WTC11 (cell line): ENCODE results near the gene RETN. TPM values are rescaled to one million over a fixed set of nuclear protein-coding genes. Genes with fewer than 3 reads are reported as not detected.

Experiments used
- ATAC-seq: fragments of 200-7000 bp; cut with Tn5 transposase; 2 replicates; pipeline ENCODE4 v1.10.0; 2021; ENCODE audit warnings: mild to moderate bottlenecking, moderate library complexity
- CTCF ChIA-PET: fragments of 300-600 bp; sonication (Branson Sonifier 250); formaldehyde crosslinking; loops from one replicate; lab custom pipeline; 2021; ENCODE audit warnings: antibody characterized with exemption; lab: Charles Lee
- POLR2A ChIA-PET: fragments of 350-600 bp; sonication (Branson Sonifier 250); formaldehyde crosslinking; loops from one replicate; lab custom pipeline; 2021; ENCODE audit warnings: antibody characterized with exemption; lab: Charles Lee
- DNase-seq: peaks from one replicate; pipeline ENCODE4 v3.0.0; 2021; ENCODE audit warnings: low spot score
- H3K27ac Mint-ChIP-seq: 2 replicates; pipeline ENCODE4 v1.8.0; 2021; ENCODE audit warnings: mixed read lengths
- H3K27me3 Mint-ChIP-seq: 2 replicates; pipeline ENCODE4 v1.8.0; 2021; ENCODE audit warnings: low read depth, mild to moderate bottlenecking, moderate library complexity, mixed read lengths
- H3K36me3 Mint-ChIP-seq: 2 replicates; pipeline ENCODE4 v1.8.0; 2021; ENCODE audit warnings: mixed read lengths
- H3K4me1 Mint-ChIP-seq: 2 replicates; pipeline ENCODE4 v1.8.0; 2022; ENCODE audit warnings: mixed read lengths
- H3K4me3 Mint-ChIP-seq: 2 replicates; pipeline ENCODE4 v1.8.0; 2021; ENCODE audit warnings: mild to moderate bottlenecking, moderate library complexity, mixed read lengths
- H3K9me3 Mint-ChIP-seq: 2 replicates; pipeline ENCODE4 v1.8.0; 2021; ENCODE audit warnings: mixed read lengths
- ATF3 ChIP-seq: sonication (generic); formaldehyde crosslinking; conservative IDR thresholded peaks from 2 replicates; pipeline ENCODE4 v1.8.1; 2022; ENCODE audit warnings: mild to moderate bottlenecking, missing genetic modification reagents
- CBFB ChIP-seq: sonication (generic); formaldehyde crosslinking; IDR thresholded peaks from 2 replicates; pipeline ENCODE4 v1.8.1; 2022; ENCODE audit warnings: mild to moderate bottlenecking, low read depth, missing genetic modification reagents
- CREB1 ChIP-seq: sonication (generic); formaldehyde crosslinking; IDR thresholded peaks from 2 replicates; pipeline ENCODE4 v1.8.0; 2023; ENCODE audit warnings: mild to moderate bottlenecking, missing genetic modification reagents
- E2F1 ChIP-seq: sonication (generic); formaldehyde crosslinking; IDR thresholded peaks from 2 replicates; pipeline ENCODE4 v1.8.0; 2022; ENCODE audit warnings: mild to moderate bottlenecking, missing genetic modification reagents
- EMX1 ChIP-seq: fragments of 250-450 bp; sonication (Bioruptor Pico); IDR thresholded peaks from 2 replicates; pipeline ENCODE4 v1.8.0; 2021; ENCODE audit warnings: mild to moderate bottlenecking
- ETV6 ChIP-seq: sonication (generic); formaldehyde crosslinking; IDR thresholded peaks from 2 replicates; pipeline ENCODE4 v1.8.1; 2022; ENCODE audit warnings: mild to moderate bottlenecking, missing genetic modification reagents
- GABPB1 ChIP-seq: sonication (generic); formaldehyde crosslinking; IDR thresholded peaks from 2 replicates; pipeline ENCODE4 v1.8.1; 2023; ENCODE audit warnings: mild to moderate bottlenecking, missing genetic modification reagents
- JAZF1 ChIP-seq: fragments of 250-450 bp; sonication (Bioruptor Pico); IDR thresholded peaks from 2 replicates; pipeline ENCODE4 v1.9.0; 2021; ENCODE audit warnings: moderate library complexity, mild to moderate bottlenecking, inconsistent platforms
- MLX ChIP-seq: sonication (generic); formaldehyde crosslinking; IDR thresholded peaks from 2 replicates; pipeline ENCODE4 v1.8.1; 2023; ENCODE audit warnings: mild to moderate bottlenecking, missing genetic modification reagents, moderate library complexity
- MXD4 ChIP-seq: fragments of 250-450 bp; sonication (Bioruptor Pico); IDR thresholded peaks from 2 replicates; pipeline ENCODE4 v1.8.0; 2021; ENCODE audit warnings: mild to moderate bottlenecking, moderate library complexity, borderline replicate concordance
- MYBL2 ChIP-seq: sonication (generic); formaldehyde crosslinking; IDR thresholded peaks from 2 replicates; pipeline ENCODE4 v1.8.1; 2023; ENCODE audit warnings: mild to moderate bottlenecking, moderate library complexity, missing genetic modification reagents
- NFATC4 ChIP-seq: fragments of 250-450 bp; sonication (Bioruptor Pico); IDR thresholded peaks from 2 replicates; pipeline ENCODE4 v1.9.0; 2021; ENCODE audit warnings: mild to moderate bottlenecking
- NFE2L1 ChIP-seq: sonication (generic); formaldehyde crosslinking; IDR thresholded peaks from 2 replicates; pipeline ENCODE4 v1.8.1; 2023; ENCODE audit warnings: missing genetic modification reagents
- OVOL2 ChIP-seq: fragments of 250-450 bp; sonication (Bioruptor Pico); IDR thresholded peaks from 2 replicates; pipeline ENCODE4 v1.9.0; 2021; ENCODE audit warnings: mild to moderate bottlenecking, borderline replicate concordance
- RELA ChIP-seq: sonication (generic); formaldehyde crosslinking; IDR thresholded peaks from 2 replicates; pipeline ENCODE4 v1.8.1; 2022; ENCODE audit warnings: missing genetic modification reagents, mild to moderate bottlenecking, borderline replicate concordance
- SMAD3 ChIP-seq: sonication (generic); formaldehyde crosslinking; IDR thresholded peaks from 2 replicates; pipeline ENCODE4 v1.8.0; 2022; ENCODE audit warnings: missing genetic modification reagents, mild to moderate bottlenecking, borderline replicate concordance
- SMAD4 ChIP-seq: sonication (generic); formaldehyde crosslinking; IDR thresholded peaks from 2 replicates; pipeline ENCODE4 v1.8.0; 2022; ENCODE audit warnings: mild to moderate bottlenecking, missing genetic modification reagents
- SOX15 ChIP-seq: fragments of 250-450 bp; sonication (Bioruptor Pico); IDR thresholded peaks from 2 replicates; pipeline ENCODE4 v1.9.0; 2021; ENCODE audit warnings: mild to moderate bottlenecking
- TEAD4 ChIP-seq: sonication (generic); formaldehyde crosslinking; IDR thresholded peaks from 2 replicates; pipeline ENCODE4 v1.8.0; 2022; ENCODE audit warnings: mild to moderate bottlenecking, missing genetic modification reagents
- ZBTB21 ChIP-seq: sonication (generic); formaldehyde crosslinking; IDR thresholded peaks from 2 replicates; pipeline ENCODE4 v1.8.1; 2023; ENCODE audit warnings: mild to moderate bottlenecking, missing genetic modification reagents, borderline replicate concordance
- ZMAT4 ChIP-seq: fragments of 250-450 bp; sonication (Bioruptor Pico); IDR thresholded peaks from 2 replicates; pipeline ENCODE4 v1.9.0; 2021; ENCODE audit warnings: mild to moderate bottlenecking
- ZNF232 ChIP-seq: sonication (generic); formaldehyde crosslinking; IDR thresholded peaks from 2 replicates; pipeline ENCODE4 v1.8.0; 2022; ENCODE audit warnings: mild to moderate bottlenecking, missing genetic modification reagents
- ZNF396 ChIP-seq: fragments of 250-450 bp; sonication (Bioruptor Pico); IDR thresholded peaks from 2 replicates; pipeline ENCODE4 v1.8.0; 2021; ENCODE audit warnings: mild to moderate bottlenecking, moderate library complexity, borderline replicate concordance
- ZNF532 ChIP-seq: fragments of 250-450 bp; sonication (Bioruptor Pico); IDR thresholded peaks from 2 replicates; pipeline ENCODE4 v1.9.0; 2021; ENCODE audit warnings: mild to moderate bottlenecking, borderline replicate concordance
- total RNA-seq: library from RNA; stranded (reverse); gene quantifications from 3 replicates; pipeline ENCODE4 v1.2.3, GENCODE V29; 2021
- TF ChIP-seq, protein P1 (sequence below): sonication (generic); formaldehyde crosslinking; IDR thresholded peaks from 2 replicates; pipeline ENCODE4 v1.8.0; 2022; ENCODE audit warnings: mild to moderate bottlenecking, missing genetic modification reagents

RETN gene
- total RNA-seq, 1 experiment from 2014 or later = not detected

- Mint-ChIP-seq H3K4me1 (peaks cover 23% of the 10 kb centered on the region), H3K27ac (no peak overlapping the region), H3K27me3 (peaks cover 21% of the 10 kb centered on the region), H3K4me3 (peak overlapping the region; percentile 45), H3K36me3 (no peaks in the 10 kb centered on the region), H3K9me3 (no peaks in the 10 kb centered on the region)
- CTCF ChIA-PET = interaction anchor here (1.0 to 5.0 kb wide), 4 partner anchors 10 to 130 kb away, joined by 3 to 40 read pairs (median 8); partner anchors contain the start of gene TRAPPC5
- POLR2A ChIA-PET = no interaction called here
- ATAC-seq (no peak; the same call in 1 of the 2 replicates), DNase-seq (no peak)
- TF ChIP-seq MYBL2 (CRISPR knock-in tag) = no peak
- TF ChIP-seq ZBTB21 (CRISPR knock-in tag) = no peak
- TF ChIP-seq OVOL2 (CRISPR knock-in tag) = no peak
- TF ChIP-seq, protein P1, sequence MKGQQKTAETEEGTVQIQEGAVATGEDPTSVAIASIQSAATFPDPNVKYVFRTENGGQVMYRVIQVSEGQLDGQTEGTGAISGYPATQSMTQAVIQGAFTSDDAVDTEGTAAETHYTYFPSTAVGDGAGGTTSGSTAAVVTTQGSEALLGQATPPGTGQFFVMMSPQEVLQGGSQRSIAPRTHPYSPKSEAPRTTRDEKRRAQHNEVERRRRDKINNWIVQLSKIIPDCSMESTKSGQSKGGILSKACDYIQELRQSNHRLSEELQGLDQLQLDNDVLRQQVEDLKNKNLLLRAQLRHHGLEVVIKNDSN (CRISPR knock-in tag) = no peak
- TF ChIP-seq CBFB (CRISPR knock-in tag) = no peak
- TF ChIP-seq ZMAT4 (CRISPR knock-in tag) = no peak
- no peak for TF ChIP-seq ZNF232 (CRISPR knock-in tag)
- TF ChIP-seq ETV6 (CRISPR knock-in tag) = no peak
- TF ChIP-seq SMAD3 (CRISPR knock-in tag) = no peak
- TF ChIP-seq JAZF1 (CRISPR knock-in tag) = no peak
Measured at GRCh38 chr19:7698583-7698982, 29.7 kb downstream of the RETN start.

- H3K27me3 Mint-ChIP-seq = peaks cover 21% of the 10 kb centered on the region
- H3K4me1 Mint-ChIP-seq = peaks cover 23% of the 10 kb centered on the region
- peak overlapping the region; percentile 45; the same call in 1 of the 2 replicates for H3K4me3 Mint-ChIP-seq
- TF ChIP-seq ZNF396 = no peak
- no peak for TF ChIP-seq OVOL2 (CRISPR knock-in tag)
- TF ChIP-seq NFATC4 (CRISPR knock-in tag) = no peak
- TF ChIP-seq MXD4 = no peak
- TF ChIP-seq GABPB1 (CRISPR knock-in tag) = no peak
- no peak for TF ChIP-seq E2F1 (CRISPR knock-in tag)
- TF ChIP-seq CREB1 = no peak
- TF ChIP-seq SOX15 (CRISPR knock-in tag) = no peak
- TF ChIP-seq EMX1 = no peak
- TF ChIP-seq SMAD4 (CRISPR knock-in tag) = no peak
- no peak for TF ChIP-seq TEAD4 (CRISPR knock-in tag)
- no peak for TF ChIP-seq NFE2L1 (CRISPR knock-in tag)
- TF ChIP-seq MLX (CRISPR knock-in tag) = no peak
- TF ChIP-seq ETV6 (CRISPR knock-in tag) = no peak
- TF ChIP-seq RELA (CRISPR knock-in tag) = no peak
- TF ChIP-seq ZNF532 (CRISPR knock-in tag) = no peak
- no peak for TF ChIP-seq ATF3
- TF ChIP-seq, all 79 proteins: peak for 0
- ATAC-seq (no peak), DNase-seq (no peak)
- Mint-ChIP-seq H3K9me3 (no peaks in the 10 kb centered on the region), H3K27ac (no peak overlapping the region), H3K36me3 (no peaks in the 10 kb centered on the region)
- ChIA-PET POLR2A (no interaction called here), CTCF (interaction anchor here (1.0 to 5.0 kb wide), 4 partner anchors 10 to 131 kb away, joined by 3 to 40 read pairs (median 8); partner anchors contain the start of gene TRAPPC5)
Measured at GRCh38 chr19:7699003-7699402, 30.2 kb downstream of the RETN start.
